Measurements from ENCODE around the gene FSTL5.
"Not testable (repeated sequence)": the region's sequence is repeated elsewhere in the genome, so short reads cannot be mapped to it uniquely, and the experiment has no call there.

The FSTL5 gene

GRCh38 chr4:161791796-161792556 is 371.8 kb downstream of the FSTL5 start:
- DNase-seq = no peak
- Mint-ChIP-seq H3K27me3 (no peaks in the 10 kb centered on the region), H3K4me3 (no peak overlapping the region), H3K4me1 (no peaks in the 10 kb centered on the region), H3K27ac (no peak overlapping the region), H3K9me3 (peaks cover 0 to 5% of the 10 kb centered on the region in 2 donors)
- ATAC-seq = no peak

GRCh38 chr4:161767116-161767515 is 396.7 kb downstream of the FSTL5 start:
- H3K27me3 Mint-ChIP-seq = no peaks in the 10 kb centered on the region
- DNase-seq = no peak
- no peak for ATAC-seq
- H3K27ac Mint-ChIP-seq = no peak overlapping the region
- no peaks in the 10 kb centered on the region for H3K4me1 Mint-ChIP-seq
- no peaks in the 10 kb centered on the region for H3K9me3 Mint-ChIP-seq
- H3K4me3 Mint-ChIP-seq = no peak overlapping the region

- ATAC-seq (no peak), DNase-seq (no peak)
- Mint-ChIP-seq H3K9me3 (no peaks in the 10 kb centered on the region), H3K27ac (no peak overlapping the region), H3K27me3 (no peaks in the 10 kb centered on the region), H3K4me1 (no peaks in the 10 kb centered on the region), H3K4me3 (no peak overlapping the region)
These were observed 401.0 kb downstream of the FSTL5 start for GRCh38 chr4:161762796-161763195.

GRCh38 chr4:161760008-161760407 is 403.8 kb downstream of the FSTL5 start:
- ATAC-seq = no peak
- no peak for DNase-seq
- Mint-ChIP-seq H3K4me1 (no peaks in the 10 kb centered on the region), H3K9me3 (no peaks in the 10 kb centered on the region), H3K27ac (no peak overlapping the region), H3K27me3 (no peaks in the 10 kb centered on the region), H3K4me3 (no peak overlapping the region)

GRCh38 chr4:161758412-161758811 is 405.4 kb downstream of the FSTL5 start:
- not testable (repeated sequence) for H3K4me1 Mint-ChIP-seq, DNase-seq, H3K4me3 Mint-ChIP-seq, H3K9me3 Mint-ChIP-seq, H3K27ac Mint-ChIP-seq, ATAC-seq, H3K27me3 Mint-ChIP-seq

- no peak for ATAC-seq
- Mint-ChIP-seq H3K9me3 (peaks cover 0 to 26% of the 10 kb centered on the region in 2 donors), H3K27ac (no peak overlapping the region), H3K27me3 (no peaks in the 10 kb centered on the region), H3K4me3 (no peak overlapping the region), H3K4me1 (no peaks in the 10 kb centered on the region)
- no peak for DNase-seq
These were observed 434.9 kb downstream of the FSTL5 start for GRCh38 chr4:161728929-161729328.

- peaks cover 0 to 5% of the 10 kb centered on the region in 2 donors for H3K9me3 Mint-ChIP-seq
- no peak for DNase-seq
- H3K4me3 Mint-ChIP-seq = no peak overlapping the region
- H3K4me1 Mint-ChIP-seq = no peaks in the 10 kb centered on the region
- H3K27me3 Mint-ChIP-seq = no peaks in the 10 kb centered on the region
- ATAC-seq = no peak
- H3K27ac Mint-ChIP-seq = no peak overlapping the region
These were observed 441.9 kb downstream of the FSTL5 start for GRCh38 chr4:161721947-161722346.

- Mint-ChIP-seq H3K4me3 (no peak overlapping the region), H3K9me3 (peaks cover 0 to 9% of the 10 kb centered on the region in 2 donors)
These were observed 446.7 kb downstream of the FSTL5 start for GRCh38 chr4:161717084-161717483.

GRCh38 chr4:161714931-161715330 is 448.9 kb downstream of the FSTL5 start:
- no peak overlapping the region for H3K4me3 Mint-ChIP-seq
- ATAC-seq = no peak
- H3K9me3 Mint-ChIP-seq = peaks cover 0 to 9% of the 10 kb centered on the region in 2 donors
- no peaks in the 10 kb centered on the region for H3K4me1 Mint-ChIP-seq
- no peak overlapping the region for H3K27ac Mint-ChIP-seq
- no peaks in the 10 kb centered on the region for H3K27me3 Mint-ChIP-seq
- no peak for DNase-seq

More at GRCh38 chr4:161717084-161717483, 446.7 kb downstream of the FSTL5 start:
- no peaks in the 10 kb centered on the region for H3K27me3 Mint-ChIP-seq
- H3K27ac Mint-ChIP-seq = no peak overlapping the region
- ATAC-seq = no peak
- no peaks in the 10 kb centered on the region for H3K4me1 Mint-ChIP-seq
- DNase-seq = no peak

- Mint-ChIP-seq H3K27ac (no peak overlapping the region), H3K4me3 (no peak overlapping the region), H3K27me3 (no peaks in the 10 kb centered on the region), H3K4me1 (no peaks in the 10 kb centered on the region), H3K9me3 (peaks cover 0 to 9% of the 10 kb centered on the region in 2 donors)
- ATAC-seq (no peak), DNase-seq (no peak)
These were observed 449.6 kb downstream of the FSTL5 start for GRCh38 chr4:161714022-161714751.

- ATAC-seq (no peak), DNase-seq (no peak)
- Mint-ChIP-seq H3K9me3 (peaks cover 4 to 6% of the 10 kb centered on the region in 2 donors), H3K27me3 (no peaks in the 10 kb centered on the region), H3K4me1 (no peaks in the 10 kb centered on the region), H3K4me3 (no peak overlapping the region), H3K27ac (no peak overlapping the region)
These were observed 459.1 kb downstream of the FSTL5 start for GRCh38 chr4:161704653-161705052.

GRCh38 chr4:161704040-161704439 is 459.8 kb downstream of the FSTL5 start:
- H3K4me1 Mint-ChIP-seq = no peaks in the 10 kb centered on the region
- no peak overlapping the region for H3K27ac Mint-ChIP-seq
- no peak for ATAC-seq
- no peak overlapping the region for H3K4me3 Mint-ChIP-seq
- no peak for DNase-seq
- peaks cover 4 to 6% of the 10 kb centered on the region in 2 donors for H3K9me3 Mint-ChIP-seq
- H3K27me3 Mint-ChIP-seq = no peaks in the 10 kb centered on the region

GRCh38 chr4:161702287-161702686 is 461.5 kb downstream of the FSTL5 start:
- DNase-seq = no peak
- H3K4me3 Mint-ChIP-seq = no peak overlapping the region
- H3K27ac Mint-ChIP-seq = no peak overlapping the region
- ATAC-seq = no peak
- peaks cover 6 to 9% of the 10 kb centered on the region in 2 donors for H3K9me3 Mint-ChIP-seq
- H3K27me3 Mint-ChIP-seq = no peaks in the 10 kb centered on the region
- no peaks in the 10 kb centered on the region for H3K4me1 Mint-ChIP-seq

GRCh38 chr4:161696944-161697343 is 466.9 kb downstream of the FSTL5 start:
- no peak for DNase-seq
- no peak overlapping the region for H3K27ac Mint-ChIP-seq
- no peak overlapping the region for H3K4me3 Mint-ChIP-seq
- H3K9me3 Mint-ChIP-seq = peaks cover 0 to 9% of the 10 kb centered on the region in 2 donors
- ATAC-seq = no peak
- H3K27me3 Mint-ChIP-seq = no peaks in the 10 kb centered on the region
- no peaks in the 10 kb centered on the region for H3K4me1 Mint-ChIP-seq

- DNase-seq (no peak), ATAC-seq (no peak)
- Mint-ChIP-seq H3K27ac (no peak overlapping the region), H3K9me3 (no peaks in the 10 kb centered on the region), H3K4me3 (no peak overlapping the region), H3K27me3 (no peaks in the 10 kb centered on the region), H3K4me1 (no peaks in the 10 kb centered on the region)
These were observed 483.7 kb downstream of the FSTL5 start for GRCh38 chr4:161680146-161680545.

GRCh38 chr4:161664740-161665139 is 499.1 kb downstream of the FSTL5 start:
- Mint-ChIP-seq H3K27me3 (no peaks in the 10 kb centered on the region), H3K4me1 (no peaks in the 10 kb centered on the region), H3K9me3 (no peaks in the 10 kb centered on the region), H3K4me3 (no peak overlapping the region), H3K27ac (no peak overlapping the region)
- ATAC-seq (no peak), DNase-seq (no peak)
